Dendritic cell treated with granulocyte-macrophage colony-stimulating factor and Interleukin-4, amounts not matched to agents 40 ng/mL and 50 ng/mL, for 4 days (primary cell): ENCODE data around the gene PSMA8.
A peak's percentile ranks its signal among the peaks of the same experiment; 100 is the strongest.
"Not testable (repeated sequence)": the region's sequence is repeated elsewhere in the genome, so short reads cannot be mapped to it uniquely, and the experiment has no call there.

Source experiments
- H3K27ac Mint-ChIP-seq: one replicate; pipeline ENCODE4 v1.8.0; 2022; ENCODE audit warnings: mild to moderate bottlenecking, mixed read lengths
- H3K27me3 Mint-ChIP-seq: one replicate; pipeline ENCODE4 v1.8.0; 2022; ENCODE audit warnings: mild to moderate bottlenecking, mixed read lengths
- H3K36me3 Mint-ChIP-seq: one replicate; pipeline ENCODE4 v1.8.0; 2022; ENCODE audit warnings: low read depth, mixed read lengths
- H3K4me1 Mint-ChIP-seq: one replicate; pipeline ENCODE4 v1.8.0; 2022; ENCODE audit warnings: low read depth, mixed read lengths
- H3K4me3 Mint-ChIP-seq: one replicate; pipeline ENCODE4 v1.8.0; 2022; ENCODE audit warnings: mild to moderate bottlenecking, moderate library complexity, mixed read lengths
- H3K9me3 Mint-ChIP-seq: one replicate; pipeline ENCODE4 v1.8.0; 2022; ENCODE audit warnings: mixed read lengths
- intact Hi-C: fragments of 100-400 bp; cut with micrococcal nuclease; formaldehyde crosslinking; loops from one replicate; pipeline ENCODE4 v1.15.0; 2022

Gene PSMA8

GRCh38 chr18:26192233-26192632 lies 58.6 kb downstream of the PSMA8 start:
- H3K27me3 Mint-ChIP-seq, result no peaks in the 10 kb centered on the region
- H3K36me3 Mint-ChIP-seq, result no peaks in the 10 kb centered on the region
- intact Hi-C loops, result no loop called here
- no peaks in the 10 kb centered on the region for H3K9me3 Mint-ChIP-seq
- no peak overlapping the region for H3K27ac Mint-ChIP-seq
- H3K4me3 Mint-ChIP-seq, result no peak overlapping the region
- no peaks in the 10 kb centered on the region for H3K4me1 Mint-ChIP-seq

GRCh38 chr18:26196605-26197004 lies 62.9 kb downstream of the PSMA8 start:
- no peak overlapping the region for H3K4me3 Mint-ChIP-seq
- intact Hi-C loops, result no loop called here
- no peaks in the 10 kb centered on the region for H3K4me1 Mint-ChIP-seq
- H3K27me3 Mint-ChIP-seq, result no peaks in the 10 kb centered on the region
- H3K27ac Mint-ChIP-seq, result no peak overlapping the region
- H3K9me3 Mint-ChIP-seq, result no peaks in the 10 kb centered on the region
- no peaks in the 10 kb centered on the region for H3K36me3 Mint-ChIP-seq

GRCh38 chr18:26202001-26202400 lies 68.3 kb downstream of the PSMA8 start:
- H3K4me1 Mint-ChIP-seq, H3K9me3 Mint-ChIP-seq, H3K27ac Mint-ChIP-seq, intact Hi-C loops, H3K4me3 Mint-ChIP-seq, H3K27me3 Mint-ChIP-seq, H3K36me3 Mint-ChIP-seq: not testable (repeated sequence)

- H3K36me3 Mint-ChIP-seq, result no peaks in the 10 kb centered on the region
- no peaks in the 10 kb centered on the region for H3K27me3 Mint-ChIP-seq
- H3K27ac Mint-ChIP-seq, result no peak overlapping the region
- intact Hi-C loops, result no loop called here
- H3K4me1 Mint-ChIP-seq, result peaks cover 11% of the 10 kb centered on the region
- no peak overlapping the region for H3K4me3 Mint-ChIP-seq
- H3K9me3 Mint-ChIP-seq, result no peaks in the 10 kb centered on the region
These were observed 71.6 kb downstream of the PSMA8 start for GRCh38 chr18:26205318-26205717.

GRCh38 chr18:26206488-26206887 lies 72.8 kb downstream of the PSMA8 start:
- Mint-ChIP-seq H3K9me3 (no peaks in the 10 kb centered on the region), H3K36me3 (no peaks in the 10 kb centered on the region), H3K27ac (no peak overlapping the region), H3K4me1 (peaks cover 14% of the 10 kb centered on the region), H3K4me3 (no peak overlapping the region), H3K27me3 (no peaks in the 10 kb centered on the region)
- intact Hi-C loops, result no loop called here

GRCh38 chr18:26207937-26208336 lies 74.3 kb downstream of the PSMA8 start:
- H3K9me3 Mint-ChIP-seq, result no peaks in the 10 kb centered on the region
- peaks cover 14% of the 10 kb centered on the region for H3K4me1 Mint-ChIP-seq
- no peaks in the 10 kb centered on the region for H3K36me3 Mint-ChIP-seq
- H3K27ac Mint-ChIP-seq, result peak overlapping the region; percentile 41
- no peak overlapping the region for H3K4me3 Mint-ChIP-seq
- intact Hi-C loops, result no loop called here
- H3K27me3 Mint-ChIP-seq, result no peaks in the 10 kb centered on the region

- H3K36me3 Mint-ChIP-seq, result no peaks in the 10 kb centered on the region
- peaks cover 14% of the 10 kb centered on the region for H3K4me1 Mint-ChIP-seq
- H3K9me3 Mint-ChIP-seq, result no peaks in the 10 kb centered on the region
- H3K27me3 Mint-ChIP-seq, result no peaks in the 10 kb centered on the region
- H3K27ac Mint-ChIP-seq, result no peak overlapping the region
- intact Hi-C loops, result no loop called here
- no peak overlapping the region for H3K4me3 Mint-ChIP-seq
These were observed 75.3 kb downstream of the PSMA8 start for GRCh38 chr18:26208977-26209376.

- intact Hi-C loops, result no loop called here
- no peaks in the 10 kb centered on the region for H3K36me3 Mint-ChIP-seq
These were observed 76.5 kb downstream of the PSMA8 start for GRCh38 chr18:26210147-26210546.

GRCh38 chr18:26215247-26215970 lies 81.7 kb downstream of the PSMA8 start:
- Mint-ChIP-seq H3K36me3 (no peaks in the 10 kb centered on the region), H3K4me3 (peak overlapping the region; percentile 66), H3K27ac (peak overlapping the region; percentile 45), H3K27me3 (no peaks in the 10 kb centered on the region), H3K4me1 (peaks cover 16% of the 10 kb centered on the region), H3K9me3 (no peaks in the 10 kb centered on the region)
- intact Hi-C loops, result no loop called here

More at GRCh38 chr18:26210147-26210546, 76.5 kb downstream of the PSMA8 start:
- Mint-ChIP-seq H3K4me3 (no peak overlapping the region), H3K27ac (no peak overlapping the region), H3K27me3 (no peaks in the 10 kb centered on the region), H3K9me3 (no peaks in the 10 kb centered on the region), H3K4me1 (peaks cover 17% of the 10 kb centered on the region)

- Mint-ChIP-seq H3K9me3 (no peaks in the 10 kb centered on the region), H3K4me3 (no peak overlapping the region), H3K4me1 (peaks cover 18% of the 10 kb centered on the region), H3K27me3 (peaks cover 13% of the 10 kb centered on the region), H3K27ac (peak overlapping the region; percentile 99), H3K36me3 (peaks cover 6% of the 10 kb centered on the region)
- intact Hi-C loops, result loop anchor here (5.0 kb wide), 1 partner anchor 322 kb away; the partner anchor contains the start of gene KCTD1
These were observed 91.5 kb downstream of the PSMA8 start for GRCh38 chr18:26225022-26225693.

- intact Hi-C loops, result loop anchor here (2.0 to 5.0 kb wide), 2 partner anchors 135 to 321 kb away; partner anchors contain the start of genes KCTD1 and SS18
- H3K27ac Mint-ChIP-seq, result peak overlapping the region; percentile 99
- H3K4me3 Mint-ChIP-seq, result peak overlapping the region; percentile 96
- peaks cover 18% of the 10 kb centered on the region for H3K4me1 Mint-ChIP-seq
- H3K27me3 Mint-ChIP-seq, result peaks cover 13% of the 10 kb centered on the region
- H3K36me3 Mint-ChIP-seq, result peaks cover 6% of the 10 kb centered on the region
- no peaks in the 10 kb centered on the region for H3K9me3 Mint-ChIP-seq
These were observed 92.2 kb downstream of the PSMA8 start for GRCh38 chr18:26225915-26226228.

- Mint-ChIP-seq H3K27me3 (peaks cover 9% of the 10 kb centered on the region), H3K27ac (peak within 1 kb of the TSS; percentile 99), H3K36me3 (peaks cover 6% of the 10 kb centered on the region), H3K9me3 (no peaks in the 10 kb centered on the region), H3K4me3 (peak within 1 kb of the TSS; percentile 96), H3K4me1 (peaks cover 18% of the 10 kb centered on the region)
- intact Hi-C loops, result loop anchor here (2.0 to 5.0 kb wide), 2 partner anchors 136 to 321 kb away; partner anchors contain the start of genes KCTD1 and SS18
These were observed 92.8 kb downstream of the PSMA8 start, which contains the start of gene TAF4B for GRCh38 chr18:26226229-26227050. Gene TAF4B, plus strand, starts transcription at chr18:26226445. Its CDS starts 489 bp downstream, at chr18:26226934.

GRCh38 chr18:26227051-26227670 lies 93.5 kb downstream of the PSMA8 start:
- Mint-ChIP-seq H3K9me3 (peaks cover 7% of the 10 kb centered on the region), H3K27ac (peak overlapping the region; percentile 99), H3K4me3 (peak overlapping the region; percentile 96), H3K36me3 (peaks cover 6% of the 10 kb centered on the region), H3K4me1 (peaks cover 18% of the 10 kb centered on the region), H3K27me3 (peaks cover 7% of the 10 kb centered on the region)
- intact Hi-C loops, result loop anchor here (2.0 to 5.0 kb wide), 2 partner anchors 136 to 320 kb away; partner anchors contain the start of genes KCTD1 and SS18
